Adrenal gland (tissue), 12 donors: ENCODE results near the gene PIERCE2. TPM values are rescaled to one million over a fixed set of nuclear protein-coding genes. Genes with fewer than 3 reads are reported as not detected.
"Not testable (repeated sequence)": the region's sequence is repeated elsewhere in the genome, so short reads cannot be mapped to it uniquely, and the experiment has no call there.

ENCODE experiments used
- DNase-seq, 7 donors: peaks; one replicate each; pipeline ENCODE4 v3.0.0-alpha.2; 2019 to 2020
- H3K27ac ChIP-seq, 5 donors: fragments of 200-600 bp; sonication (generic) in 4 of 5; 1 replicate in 3 of 5; 2 replicates in 2 of 5; pipeline versions ENCODE4 v1.5.1 to v1.8.0; 2016 to 2020; ENCODE audit warnings: mild to moderate bottlenecking in 1 of 5
- H3K27me3 ChIP-seq: fragments of 200-600 bp; 2 replicates; pipeline ENCODE4 v1.8.0; 2021
- H3K36me3 ChIP-seq, 2 donors: fragments of 200-600 bp; replicated peaks in 1 of 2; 1 replicate in 1 of 2; 2 replicates in 1 of 2; pipeline versions ENCODE4 v1.5.1 to v1.8.0; 2018 to 2022
- H3K4me1 ChIP-seq, 2 donors: fragments of 200-600 bp; replicated peaks in 1 of 2; 1 replicate in 1 of 2; 2 replicates in 1 of 2; pipeline versions ENCODE4 v1.5.1 to v1.8.0; 2018 to 2021
- H3K4me3 ChIP-seq, 4 donors: fragments of 200-600 bp; sonication (generic) in 3 of 4; one replicate each; pipeline ENCODE4 v1.5.1; 2016 to 2018
- H3K9me3 ChIP-seq, 3 donors: fragments of 200-600 bp; sonication (generic) in 1 of 3; replicated peaks in 1 of 3; 1 replicate in 2 of 3; 2 replicates in 1 of 3; pipeline versions ENCODE4 v1.5.1 to v1.8.0; 2016 to 2021
- CTCF ChIP-seq, 6 experiments: fragments of 450-650 bp in 4 of 6; fragments of 200-600 bp in 2 of 6; sonication (generic) in 1 of 6; IDR thresholded peaks; 1 replicate in 5 of 6; 2 replicates in 1 of 6; pipeline versions ENCODE4 v1.5.1 to v1.8.0; 2016 to 2021; ENCODE audit warnings: antibody characterized with exemption in 6 of 6, mild to moderate bottlenecking in 2 of 6, moderate library complexity in 1 of 6
- POLR2A ChIP-seq, 2 donors: fragments of 450-650 bp; IDR thresholded peaks; one replicate each; pipeline ENCODE4 v1.6.1; 2017; ENCODE audit warnings: antibody characterized with exemption in 2 of 2, mild to moderate bottlenecking in 2 of 2, moderate library complexity in 1 of 2
- WGBS, 4 donors: extraction: QIAGEN DNeasy Blood & Tissue Kit in 2 of 4; methylation state at CpG; one replicate each; pipeline versions ENCODE4 v1.1.5 to v1.1.7; 2013 to 2017; 5-methylcytosine and 5-hydroxymethylcytosine counted together
- intact Hi-C, 2 donors: fragments of 100-400 bp; cut with DNase I; formaldehyde crosslinking; loops; one replicate each; pipeline versions ENCODE4 v1.14.1 to v1.15.0; 2022 to 2023
- polyA plus RNA-seq, 3 donors: library from polyadenylated mRNA; stranded (reverse); fragments of 200-250 nt in 2 of 3; fragments of 350-450 nt in 1 of 3; fragmentation: Illumina TruSeq in 1 of 3; extraction: RNeasy Lipid Tissue Mini Kit (QIAGEN cat#74804) in 1 of 3; gene quantifications; one replicate each; pipeline ENCODE4 v1.2.3, GENCODE V29; 2013 to 2014
- total RNA-seq, 9 donors: library from RNA; depleted of rRNA in 4 of 9; stranded (reverse); fragments of >200 nt in 4 of 9; fragments of 120-200 nt in 1 of 9; fragmentation: NEBNext Ultra II Directional in 1 of 9; extraction: Animal tissue kit (Norgen Biotek cat#: 25700) in 1 of 9; gene quantifications; one replicate each; pipeline versions ENCODE4 v1.1.0 to v1.2.4, GENCODE V29; 2013 to 2023
- donor health status: healthy with polysubstance abuse.
- donor health status: Bipolar disorder and iron deficiency.
- donor health status: DM: yes; HTN: yes; CAD: no.
- donor health status: DM: no; HTN: no; CAD: no.
- donor health status: DM: no; HTN: no; CAD: no.
- donor health status: DM: yes; HTN: yes; CAD: no.

The PIERCE2 gene
- total and polyA plus RNA-seq, 12 donors: 0.75 to 6.5 (median 2.3) TPM

- no peak for DNase-seq
- no peak overlapping the region for H3K4me3 ChIP-seq
- H3K36me3 ChIP-seq: no peaks in the 10 kb centered on the region
- H3K27me3 ChIP-seq: no peaks in the 10 kb centered on the region
- WGBS, 4 donors: 0 to 2% (median 1%) methylated on average over 1 of the region's 1 CpG
- no peak overlapping the region for H3K27ac ChIP-seq
- TF ChIP-seq CTCF (IDR thresholded peaks at IDR 0.05): no peak
- TF ChIP-seq POLR2A (IDR thresholded peaks at IDR 0.05): no peak
- intact Hi-C loops: no loop called here
- H3K4me1 ChIP-seq: no peaks in the 10 kb centered on the region
- H3K9me3 ChIP-seq: no peaks in the 10 kb centered on the region
These were observed 13.8 kb downstream of the PIERCE2 start for GRCh38 chr15:55422089-55422488.

- no peaks in the 10 kb centered on the region for H3K4me1 ChIP-seq
- H3K27me3 ChIP-seq: no peaks in the 10 kb centered on the region
- H3K27ac ChIP-seq: no peak overlapping the region
- WGBS, 4 donors: 31 to 36% (median 34%) methylated on average over 6 of the region's 6 CpGs
- no peaks in the 10 kb centered on the region for H3K36me3 ChIP-seq
- no peak for DNase-seq
- TF ChIP-seq POLR2A (IDR thresholded peaks at IDR 0.05) (no peak), CTCF (IDR thresholded peaks at IDR 0.05) (peak; percentile 33 to 58 (median 47))
- H3K9me3 ChIP-seq: no peaks in the 10 kb centered on the region
- H3K4me3 ChIP-seq: no peak overlapping the region
- intact Hi-C loops: loop anchor here in 1 of 2 donors (10.0 kb wide), 2 partner anchors 140 to 220 kb away; no protein-coding TSS in a partner anchor
These were observed 26.9 kb downstream of the PIERCE2 start for GRCh38 chr15:55434989-55435825.

GRCh38 chr15:55443141-55443540, 34.8 kb downstream of the PIERCE2 start:
- 92 to 98% (median 94%) methylated on average over 5 to 15 of the region's 15 CpGs for WGBS, 4 donors
- H3K27ac ChIP-seq, H3K27me3 ChIP-seq, H3K36me3 ChIP-seq, intact Hi-C loops, DNase-seq, H3K9me3 ChIP-seq, H3K4me3 ChIP-seq, H3K4me1 ChIP-seq: not testable (repeated sequence)

- H3K27me3 ChIP-seq, H3K36me3 ChIP-seq, DNase-seq, H3K27ac ChIP-seq, H3K4me1 ChIP-seq, H3K9me3 ChIP-seq, H3K4me3 ChIP-seq, intact Hi-C loops: not testable (repeated sequence)
- WGBS, 4 donors: 87 to 93% (median 91%) methylated on average over 6 to 27 of the region's 27 CpGs
These were observed 37.6 kb downstream of the PIERCE2 start for GRCh38 chr15:55445936-55446335.

GRCh38 chr15:55446379-55447029, 38.2 kb downstream of the PIERCE2 start:
- H3K27ac ChIP-seq, H3K4me3 ChIP-seq, H3K36me3 ChIP-seq, DNase-seq, intact Hi-C loops, H3K4me1 ChIP-seq, H3K27me3 ChIP-seq, H3K9me3 ChIP-seq: not testable (repeated sequence)
- 90 to 99% (median 94%) methylated on average over 8 to 37 of the region's 41 CpGs for WGBS, 4 donors

- H3K4me3 ChIP-seq, H3K4me1 ChIP-seq, H3K27me3 ChIP-seq, H3K27ac ChIP-seq, intact Hi-C loops, H3K9me3 ChIP-seq, H3K36me3 ChIP-seq, DNase-seq: not testable (repeated sequence)
- 88 to 100% (median 95%) methylated on average over 5 to 19 of the region's 19 CpGs for WGBS, 4 donors
These were observed 38.7 kb downstream of the PIERCE2 start for GRCh38 chr15:55447030-55447394.
